Measurements from ENCODE around the gene KLF15.

DNA sequence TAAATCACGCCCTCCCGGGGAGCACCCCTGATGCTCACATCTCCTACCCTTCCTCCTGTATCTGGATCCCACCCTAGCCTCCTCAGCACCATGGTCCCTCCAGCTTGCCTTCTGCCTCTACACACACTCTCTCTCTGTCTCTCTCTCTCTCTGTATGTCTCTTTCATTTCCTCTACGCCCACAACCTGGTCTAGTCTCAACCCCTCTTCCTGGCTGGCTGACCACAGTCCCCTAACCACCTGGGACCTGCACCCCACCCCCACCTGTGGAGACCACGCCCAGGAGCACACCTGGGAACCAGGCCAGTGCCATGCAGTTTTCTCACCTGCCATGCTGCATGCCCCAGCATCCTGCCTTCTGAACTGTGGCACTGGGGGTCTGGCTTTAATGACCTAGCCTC, 33.5 kb upstream of the KLF15 start:
- no peak for TF ChIP-seq EZH2 (IDR thresholded peaks at IDR 0.05; ENCODE audit: borderline replicate concordance)
- TF ChIP-seq, protein P1, sequence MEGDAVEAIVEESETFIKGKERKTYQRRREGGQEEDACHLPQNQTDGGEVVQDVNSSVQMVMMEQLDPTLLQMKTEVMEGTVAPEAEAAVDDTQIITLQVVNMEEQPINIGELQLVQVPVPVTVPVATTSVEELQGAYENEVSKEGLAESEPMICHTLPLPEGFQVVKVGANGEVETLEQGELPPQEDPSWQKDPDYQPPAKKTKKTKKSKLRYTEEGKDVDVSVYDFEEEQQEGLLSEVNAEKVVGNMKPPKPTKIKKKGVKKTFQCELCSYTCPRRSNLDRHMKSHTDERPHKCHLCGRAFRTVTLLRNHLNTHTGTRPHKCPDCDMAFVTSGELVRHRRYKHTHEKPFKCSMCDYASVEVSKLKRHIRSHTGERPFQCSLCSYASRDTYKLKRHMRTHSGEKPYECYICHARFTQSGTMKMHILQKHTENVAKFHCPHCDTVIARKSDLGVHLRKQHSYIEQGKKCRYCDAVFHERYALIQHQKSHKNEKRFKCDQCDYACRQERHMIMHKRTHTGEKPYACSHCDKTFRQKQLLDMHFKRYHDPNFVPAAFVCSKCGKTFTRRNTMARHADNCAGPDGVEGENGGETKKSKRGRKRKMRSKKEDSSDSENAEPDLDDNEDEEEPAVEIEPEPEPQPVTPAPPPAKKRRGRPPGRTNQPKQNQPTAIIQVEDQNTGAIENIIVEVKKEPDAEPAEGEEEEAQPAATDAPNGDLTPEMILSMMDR (IDR thresholded peaks at IDR 0.05; ENCODE audit: poor library complexity) = no peak
- no peak for TF ChIP-seq EZH2phosphoT487 (IDR thresholded peaks at IDR 0.05; ENCODE audit: low read depth, severe bottlenecking, unreplicated experiment)

All from hepatocyte (in vitro differentiated cells).